ENCODE measurements around the gene GFPT1. TPM values are rescaled to one million over a fixed set of nuclear protein-coding genes. Genes with fewer than 3 reads are reported as not detected.

Gene GFPT1
- total and polyA plus RNA-seq, 4 donors = 14.7 to 42.6 (median 18.1) TPM

DNA sequence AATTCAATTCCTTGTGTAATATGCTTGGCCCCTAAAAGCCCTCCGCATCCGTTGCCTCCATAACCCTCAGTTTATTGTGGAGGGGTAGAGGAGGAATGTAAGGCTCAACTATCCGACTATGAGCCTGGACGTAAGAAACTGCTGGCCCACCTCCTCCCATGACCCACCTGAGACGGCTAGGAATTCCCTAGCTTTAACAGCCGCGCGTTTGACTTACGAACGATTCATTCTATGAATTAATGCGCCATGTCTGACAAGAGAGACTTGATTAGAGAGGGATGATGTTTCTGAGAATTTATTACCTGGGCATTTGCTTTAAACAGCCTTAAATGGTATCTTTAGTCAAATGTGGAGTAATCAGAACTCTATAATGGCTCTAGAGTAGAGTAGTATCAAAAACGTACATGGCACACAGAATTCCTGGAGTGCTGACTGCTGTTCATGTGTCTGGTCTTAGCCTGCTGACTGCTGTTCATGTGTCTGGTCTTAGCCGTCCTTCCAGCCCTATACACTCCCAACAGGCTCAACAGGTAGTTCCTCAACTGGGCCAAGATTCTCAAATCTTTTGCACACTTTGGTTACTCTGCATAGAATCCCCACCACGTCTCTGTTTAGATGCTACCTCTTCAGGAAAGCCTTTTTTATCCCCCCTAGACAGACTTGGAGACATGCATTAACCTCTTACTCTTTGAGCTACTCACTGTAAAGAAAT lies 899 bp upstream of the GFPT1 start:
- Histone ChIP-seq H3K36me3 (ENCODE audit: control insufficient read depth in 4 of 4, insufficient read depth in 3 of 4, low read depth in 1 of 4, low read length in 3 of 4) (no peaks in the 10 kb centered on the region), H3K27ac (ENCODE audit: low read depth in 1 of 2, low read length in 2 of 2) (peak overlapping the region; percentile 80)
- 85% methylated on average over 14 of the region's 14 CpGs for WGBS

More for the DNA sequence above, 899 bp upstream of the GFPT1 start:
- H3K4me1 ChIP-seq (ENCODE audit: control insufficient read depth in 4 of 4, insufficient read depth in 4 of 4, low read length in 3 of 4) = peaks cover 5 to 19% (median 10%) of the 10 kb centered on the region in 4 donors
- peak overlapping the region; percentile 77 to 99 (median 90) for H3K4me3 ChIP-seq (ENCODE audit: low read depth in 1 of 3, low read length in 3 of 3)
- TF ChIP-seq HNF4G (IDR thresholded peaks at IDR 0.05) (no peak), TAF1 (conservative IDR thresholded peaks at IDR 0.05) (no peak), RXRA (IDR thresholded peaks at IDR 0.05) (no peak), ATF3 (IDR thresholded peaks at IDR 0.05) (no peak), FOXA2 (IDR thresholded peaks at IDR 0.05) (no peak), JUND (IDR thresholded peaks at IDR 0.05) (no peak), GABPA (IDR thresholded peaks at IDR 0.05 in 1 of 2, conservative IDR thresholded peaks at IDR 0.05 in 1 of 2) (no peak), REST (IDR thresholded peaks at IDR 0.05) (no peak), CTCF (IDR thresholded peaks at IDR 0.05; ENCODE audit: low read depth, low read length, missing input control) (no peak), RAD21 (IDR thresholded peaks at IDR 0.05) (no peak), HNF4A (conservative IDR thresholded peaks at IDR 0.05) (no peak), NR2F2 (IDR thresholded peaks at IDR 0.05) (no peak), YY1 (IDR thresholded peaks at IDR 0.05) (no peak), FOXA1 (IDR thresholded peaks at IDR 0.05) (no peak), SP1 (IDR thresholded peaks at IDR 0.05) (no peak), EGR1 (IDR thresholded peaks at IDR 0.05; ENCODE audit: low read depth in 2 of 2) (no peak)
- TF ChIP-seq, protein P1, sequence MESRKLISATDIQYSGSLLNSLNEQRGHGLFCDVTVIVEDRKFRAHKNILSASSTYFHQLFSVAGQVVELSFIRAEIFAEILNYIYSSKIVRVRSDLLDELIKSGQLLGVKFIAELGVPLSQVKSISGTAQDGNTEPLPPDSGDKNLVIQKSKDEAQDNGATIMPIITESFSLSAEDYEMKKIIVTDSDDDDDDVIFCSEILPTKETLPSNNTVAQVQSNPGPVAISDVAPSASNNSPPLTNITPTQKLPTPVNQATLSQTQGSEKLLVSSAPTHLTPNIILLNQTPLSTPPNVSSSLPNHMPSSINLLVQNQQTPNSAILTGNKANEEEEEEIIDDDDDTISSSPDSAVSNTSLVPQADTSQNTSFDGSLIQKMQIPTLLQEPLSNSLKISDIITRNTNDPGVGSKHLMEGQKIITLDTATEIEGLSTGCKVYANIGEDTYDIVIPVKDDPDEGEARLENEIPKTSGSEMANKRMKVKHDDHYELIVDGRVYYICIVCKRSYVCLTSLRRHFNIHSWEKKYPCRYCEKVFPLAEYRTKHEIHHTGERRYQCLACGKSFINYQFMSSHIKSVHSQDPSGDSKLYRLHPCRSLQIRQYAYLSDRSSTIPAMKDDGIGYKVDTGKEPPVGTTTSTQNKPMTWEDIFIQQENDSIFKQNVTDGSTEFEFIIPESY (IDR thresholded peaks at IDR 0.05) = no peak
- TF ChIP-seq, protein P2, sequence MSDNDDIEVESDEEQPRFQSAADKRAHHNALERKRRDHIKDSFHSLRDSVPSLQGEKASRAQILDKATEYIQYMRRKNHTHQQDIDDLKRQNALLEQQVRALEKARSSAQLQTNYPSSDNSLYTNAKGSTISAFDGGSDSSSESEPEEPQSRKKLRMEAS (IDR thresholded peaks at IDR 0.05) = no peak
- H3K27me3 ChIP-seq (ENCODE audit: control insufficient read depth in 4 of 4, insufficient read depth in 4 of 4, low read length in 3 of 4) = no peaks in the 10 kb centered on the region
- H3K9me3 ChIP-seq (ENCODE audit: control insufficient read depth in 4 of 4, low read length in 3 of 4) = no peaks in the 10 kb centered on the region
- no peak for DNase-seq (ENCODE audit: low spot score)
- H3K9ac ChIP-seq (ENCODE audit: low read depth in 1 of 2, low read length in 2 of 2) = peak overlapping the region in 1 of 2 donors; percentile 67

Data from liver (tissue), 9 donors.